ENCODE measurements around the gene KRTAP13-1.

KRTAP13-1 gene

DNA sequence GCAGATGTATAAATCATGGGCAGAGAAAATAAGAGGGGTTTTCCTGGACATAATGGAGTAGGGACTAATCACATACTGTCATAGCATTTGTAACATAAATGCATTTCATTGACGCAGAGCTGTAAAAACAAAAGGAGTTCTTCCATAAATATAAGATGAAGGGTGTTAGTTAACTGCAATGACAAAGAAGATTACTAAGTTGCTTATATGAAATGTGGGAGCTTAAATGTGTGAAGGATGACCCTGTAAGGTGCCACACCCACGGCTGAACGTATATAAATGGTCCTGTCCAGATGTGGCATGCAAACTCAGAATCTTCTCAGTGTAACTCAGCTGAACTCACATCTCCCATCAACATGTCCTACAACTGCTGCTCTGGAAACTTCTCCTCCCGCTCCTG lies at the start of gene KRTAP13-1:
Gene KRTAP13-1, plus strand, starts transcription at position 301 of the 400 bp plus-strand sequence. Its CDS starts 56 bp downstream, at position 357.
- no peak for DNase-seq (ENCODE audit: low read depth, low spot score)

DNA sequence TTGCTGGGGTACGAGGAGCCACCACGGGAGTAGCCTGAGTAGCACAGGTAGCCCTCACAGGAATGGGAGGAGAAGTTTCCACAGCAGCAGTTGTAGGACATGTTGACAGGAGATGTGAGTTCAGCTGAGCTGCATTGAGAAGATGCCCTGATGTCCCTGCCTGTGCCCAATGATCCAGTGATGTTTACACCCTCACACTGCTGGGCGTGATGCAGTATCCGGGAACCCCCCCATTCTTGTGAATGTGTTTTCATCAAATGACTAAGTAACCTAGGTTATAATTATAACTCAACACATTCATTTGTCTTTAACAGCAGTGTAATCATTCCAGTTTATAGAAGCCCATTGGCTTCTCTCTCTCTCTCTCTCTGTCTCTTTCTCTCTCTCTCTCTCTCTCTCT lies 47.3 kb upstream of the KRTAP13-1 start, which contains the start of gene KRTAP23-1:
Gene KRTAP23-1, minus strand, starts transcription at position 101 of the 400 bp plus-strand sequence. Its CDS starts 0 bp downstream, at position 101.
- no peak for DNase-seq (ENCODE audit: low read depth, low spot score)

DNA sequence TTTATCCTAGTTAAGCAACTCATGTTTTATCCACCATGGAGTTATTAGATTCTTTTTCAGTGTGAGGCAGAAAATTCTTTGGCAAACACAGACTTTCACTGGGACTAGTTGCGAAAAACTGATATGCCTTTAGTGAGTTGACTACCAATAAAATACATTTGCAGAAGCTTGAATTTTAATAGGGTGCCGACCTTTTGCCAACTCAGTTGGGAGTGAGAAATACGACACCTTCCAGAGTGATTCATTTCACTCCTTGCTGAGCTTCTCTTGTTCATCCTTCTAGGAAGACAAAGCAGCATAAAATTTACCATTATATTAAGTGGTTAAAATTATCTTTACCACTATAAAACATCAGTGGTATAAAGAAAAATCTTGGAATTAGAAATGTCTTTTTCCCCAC lies 46.3 kb upstream of the KRTAP13-1 start:
- no peak for DNase-seq (ENCODE audit: low read depth, low spot score)

- DNase-seq (ENCODE audit: low read depth, low spot score), result no peak
Observed at GRCh38 chr21:30351534-30351933, 44.3 kb upstream of the KRTAP13-1 start.

DNA sequence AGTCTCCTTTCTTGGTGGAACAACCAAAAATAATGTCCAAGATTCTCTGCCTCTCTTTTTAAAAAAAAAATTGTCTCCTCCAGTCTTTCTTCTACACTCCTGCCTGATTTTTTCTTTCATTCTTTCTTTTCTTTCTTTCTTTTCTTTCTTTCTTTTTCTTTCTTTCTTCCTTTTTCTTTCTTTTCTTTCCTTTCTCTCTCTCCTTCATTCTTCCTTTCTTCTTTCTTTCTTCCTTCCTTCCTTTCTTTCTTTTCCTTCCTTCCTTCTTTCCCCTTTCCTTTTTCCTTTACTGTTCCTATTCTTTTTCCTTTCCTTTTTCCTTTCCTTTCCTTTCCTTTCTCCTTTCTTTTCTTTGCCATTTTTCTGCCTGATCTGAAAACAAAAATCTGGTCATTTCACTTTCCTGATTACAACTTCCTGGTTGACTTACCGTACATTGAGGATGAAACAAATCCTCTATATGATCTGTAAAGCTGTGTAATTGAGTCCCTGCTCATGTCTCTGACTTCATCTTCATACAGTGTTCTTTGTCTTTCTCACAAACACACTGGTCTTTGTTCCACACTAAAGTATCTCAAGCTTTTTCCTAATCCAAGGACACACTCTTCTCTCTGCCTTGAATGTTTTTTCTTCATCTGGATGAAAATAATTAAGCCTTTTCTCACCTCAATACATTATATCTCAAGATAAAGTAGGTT lies 41.4 kb upstream of the KRTAP13-1 start:
- DNase-seq (ENCODE audit: low read depth, low spot score), result no peak

DNA sequence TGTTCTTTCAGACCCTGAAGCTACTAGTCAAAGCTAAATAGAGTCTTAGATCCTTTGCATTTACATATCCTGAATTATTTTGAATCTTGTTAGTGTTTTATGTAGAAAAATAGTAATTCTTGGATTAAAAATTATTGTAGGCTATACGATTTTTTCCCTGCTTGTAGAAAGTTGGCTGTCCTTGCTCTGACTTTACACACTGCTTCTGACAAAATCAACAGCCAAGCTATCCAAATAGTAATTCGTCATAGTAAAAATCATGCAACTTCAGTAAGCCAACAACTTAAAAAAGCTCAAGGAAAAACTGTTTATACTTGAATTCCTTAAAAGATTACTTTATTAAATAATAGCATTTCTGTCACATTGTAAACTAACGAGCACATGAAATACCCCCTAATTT lies 39.9 kb upstream of the KRTAP13-1 start:
- DNase-seq (ENCODE audit: low read depth, low spot score), result no peak

- DNase-seq (ENCODE audit: low read depth, low spot score), result no peak
Observed at GRCh38 chr21:30372139-30372770, 23.6 kb upstream of the KRTAP13-1 start, which contains the start of gene KRTAP13-2. TSS of gene KRTAP13-2 (minus strand) at chr21:30372271. CDS start at chr21:30372213, 58 bp downstream.

DNA sequence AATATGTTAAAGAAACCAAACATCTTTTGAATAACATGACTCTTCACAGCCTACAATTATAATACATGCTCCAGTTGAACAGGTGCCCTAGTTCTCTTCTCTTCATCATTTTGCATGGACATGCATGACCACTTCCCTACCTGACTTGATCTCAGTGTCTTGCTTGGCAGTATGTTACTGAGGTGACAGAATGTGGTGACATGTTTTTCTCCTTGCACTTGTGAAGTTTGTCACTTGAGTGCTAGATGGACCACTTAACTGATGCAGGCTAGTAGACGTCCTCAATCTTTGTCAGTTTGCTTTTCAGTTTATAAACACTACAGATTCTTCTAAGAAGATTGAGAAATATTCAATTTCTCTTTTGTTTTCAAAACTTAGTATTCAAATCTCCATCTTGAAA lies 13.6 kb upstream of the KRTAP13-1 start:
- no peak for DNase-seq (ENCODE audit: low read depth, low spot score)

DNA sequence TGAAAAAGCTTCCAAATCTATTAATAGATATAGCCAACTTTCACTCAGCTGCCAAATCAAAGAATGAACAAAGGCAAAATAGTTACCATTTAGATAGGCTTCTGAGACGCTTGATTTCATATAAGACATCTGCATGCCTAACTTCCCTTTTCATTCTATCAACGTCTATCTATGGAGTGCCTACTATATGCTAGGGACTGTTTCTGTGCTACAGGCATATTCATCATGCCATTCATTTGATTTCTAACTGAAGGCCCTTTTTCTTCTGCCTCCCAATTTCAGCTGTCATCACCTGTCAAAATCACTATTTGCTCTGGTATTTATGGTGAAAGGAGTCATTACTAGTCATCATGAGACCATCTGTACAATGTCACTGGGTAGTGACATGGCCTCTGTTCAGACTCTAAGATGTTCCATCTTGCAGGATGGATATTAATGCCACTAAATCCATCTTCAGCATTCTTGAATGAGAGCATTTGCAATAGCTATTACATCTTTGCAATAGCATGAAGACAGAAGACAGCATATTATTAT lies 4.3 kb upstream of the KRTAP13-1 start:
- DNase-seq (ENCODE audit: low read depth, low spot score), result no peak

GRCh38 chr21:30408782-30409494 lies 13.1 kb downstream of the KRTAP13-1 start:
- no peak for DNase-seq (ENCODE audit: low read depth, low spot score)

- no peak for DNase-seq (ENCODE audit: low read depth, low spot score)
Observed at GRCh38 chr21:30415993-30416392, 20.2 kb downstream of the KRTAP13-1 start.

DNA sequence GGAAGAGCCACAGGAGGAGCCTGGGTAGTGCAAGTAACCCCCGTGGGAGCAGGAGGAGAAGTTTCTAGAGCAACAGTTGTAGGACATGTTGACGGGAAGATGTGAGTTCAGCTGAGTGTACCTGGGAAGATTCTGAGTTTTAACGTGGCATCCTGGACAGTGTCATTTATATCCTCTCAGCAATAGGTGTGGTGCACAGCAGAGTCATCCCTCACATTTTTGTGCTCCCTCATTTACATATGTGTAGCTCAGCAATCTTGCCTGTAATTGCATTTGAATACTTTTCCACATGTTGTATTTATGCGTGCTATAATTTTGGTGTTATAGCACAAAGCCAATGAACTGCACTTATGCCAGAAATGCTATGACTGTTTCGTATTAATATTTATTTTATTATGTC lies 30.0 kb downstream of the KRTAP13-1 start, which contains the start of gene KRTAP13-3:
Gene KRTAP13-3, minus strand, starts transcription at position 101 of the 400 bp plus-strand sequence. Its CDS starts 14 bp downstream, at position 87.
- no peak for DNase-seq (ENCODE audit: low read depth, low spot score)

DNA sequence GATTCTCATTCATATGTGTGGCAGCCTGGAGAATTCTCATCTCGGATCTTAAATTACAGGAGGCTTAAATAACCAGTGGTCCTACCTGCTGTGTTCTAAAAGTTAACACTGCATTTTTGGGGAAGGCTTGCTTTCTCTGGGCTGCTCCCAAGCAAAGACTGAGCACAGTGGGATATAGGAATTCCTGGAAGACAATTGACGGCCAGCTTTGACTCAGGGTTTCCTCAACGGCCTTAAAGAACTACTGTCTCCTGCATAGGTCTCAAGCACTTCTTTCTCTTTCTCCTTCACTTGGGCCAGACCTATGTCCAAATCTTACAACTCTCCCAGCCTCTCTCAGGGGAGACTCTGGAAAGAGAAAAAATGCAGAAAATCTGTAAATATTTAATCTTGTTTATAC lies 30.9 kb downstream of the KRTAP13-1 start:
- no peak for DNase-seq (ENCODE audit: low read depth, low spot score)

DNA sequence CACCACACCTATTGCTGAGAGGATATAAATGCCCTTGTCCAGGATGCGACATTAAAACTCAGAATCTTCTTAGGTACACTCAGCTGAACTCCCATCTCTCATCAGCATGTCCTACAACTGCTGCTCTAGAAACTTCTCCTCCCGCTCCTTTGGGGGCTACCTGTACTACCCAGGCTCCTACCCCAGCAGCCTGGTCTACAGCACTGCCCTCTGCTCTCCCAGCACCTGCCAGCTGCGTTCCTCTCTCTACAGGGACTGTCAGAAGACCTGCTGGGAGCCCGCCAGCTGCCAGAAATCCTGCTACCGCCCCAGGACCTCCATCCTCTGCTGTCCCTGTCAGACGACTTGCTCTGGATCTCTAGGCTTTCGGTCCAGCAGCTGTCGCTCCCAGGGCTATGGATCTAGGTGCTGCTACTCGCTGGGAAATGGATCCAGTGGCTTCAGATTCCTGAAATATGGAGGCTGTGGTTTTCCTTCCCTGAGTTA lies 34.4 kb downstream of the KRTAP13-1 start, which contains the start of gene KRTAP13-4:
Gene KRTAP13-4, plus strand, starts transcription at position 51 of the 486 bp plus-strand sequence. Its CDS starts 56 bp downstream, at position 107.
- no peak for DNase-seq (ENCODE audit: low read depth, low spot score)

DNA sequence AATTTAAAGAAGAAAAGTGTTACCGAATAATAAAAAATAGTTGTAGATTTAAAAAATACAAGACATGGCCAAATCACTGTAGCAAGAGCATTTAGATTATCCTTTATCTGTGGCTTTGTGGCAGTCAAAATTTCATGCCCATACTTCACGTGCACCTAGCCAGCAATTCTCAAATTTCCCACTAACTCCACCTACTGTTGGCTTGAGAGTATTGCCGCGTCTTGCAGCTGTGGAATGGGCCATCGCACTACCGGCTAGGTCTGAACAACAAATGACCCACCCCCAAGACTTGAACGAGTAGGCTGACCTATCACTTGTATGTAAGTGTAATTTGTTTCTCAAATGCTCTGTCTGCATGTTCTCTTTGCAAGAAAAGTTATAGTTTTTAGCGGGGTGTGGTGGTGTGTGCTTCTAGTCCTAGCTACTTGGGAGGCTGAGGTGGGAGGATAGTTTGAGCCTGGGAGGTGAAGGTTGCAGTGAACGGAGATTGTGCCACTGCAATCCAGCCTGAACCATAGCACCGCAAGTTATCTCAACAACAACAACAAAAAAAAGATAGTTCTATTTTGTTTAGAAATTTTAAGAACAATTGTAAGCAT lies 38.3 kb downstream of the KRTAP13-1 start:
- no peak for DNase-seq (ENCODE audit: low read depth, low spot score)

DNA sequence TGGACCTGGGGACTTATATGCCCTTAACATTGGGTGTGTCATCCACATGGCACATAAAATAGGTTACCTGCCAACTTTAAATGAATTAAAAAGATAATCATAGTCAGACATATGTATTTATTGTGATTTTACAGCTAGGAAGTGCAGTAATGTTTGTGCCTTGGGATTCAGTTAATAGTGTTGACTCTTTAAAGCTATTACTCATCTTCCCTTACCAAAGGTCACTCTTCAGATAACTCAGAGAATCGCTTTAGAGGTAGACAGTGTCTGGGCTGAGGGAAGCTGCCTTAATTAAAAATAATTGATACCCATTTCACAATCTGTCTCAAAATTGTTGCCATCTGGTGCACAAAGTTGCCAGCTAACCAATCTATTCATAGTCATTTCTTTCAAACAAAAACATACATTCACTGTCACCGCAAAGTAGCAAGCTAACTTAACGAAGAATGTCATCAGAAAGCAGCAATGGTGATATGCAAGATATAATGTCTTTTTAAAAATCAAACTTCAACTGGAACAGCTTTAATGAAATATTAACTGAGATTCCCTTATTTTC lies 41.3 kb downstream of the KRTAP13-1 start:
- no peak for DNase-seq (ENCODE audit: low read depth, low spot score)

GRCh38 chr21:30439975-30440374 lies 44.1 kb downstream of the KRTAP13-1 start, which contains the start of gene KRTAP15-1:
TSS of gene KRTAP15-1 (plus strand) at chr21:30440275. CDS start at chr21:30440328, 53 bp downstream.
- no peak for DNase-seq (ENCODE audit: low read depth, low spot score)

- DNase-seq (ENCODE audit: low read depth, low spot score), result no peak
Observed at GRCh38 chr21:30443226-30443625, 47.4 kb downstream of the KRTAP13-1 start.

DNA sequence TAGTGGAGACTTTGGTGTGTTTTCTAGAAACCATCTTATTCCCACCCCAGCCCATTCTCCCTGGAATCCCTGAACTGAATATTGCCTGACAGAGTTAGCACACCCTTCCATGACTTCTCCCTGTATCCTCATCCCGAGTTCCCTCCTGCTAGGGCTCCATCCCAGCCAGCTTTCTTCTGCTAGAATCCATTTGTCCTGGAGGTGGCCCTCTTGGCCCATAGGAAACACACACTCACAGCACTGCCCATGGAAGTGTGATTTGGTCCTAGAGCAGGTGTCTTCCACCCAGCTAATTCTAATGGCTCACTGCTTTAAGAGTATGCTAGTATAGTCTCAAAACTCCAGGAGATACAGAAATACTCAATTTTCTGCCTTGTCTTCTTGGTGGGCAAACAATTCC lies 48.4 kb downstream of the KRTAP13-1 start:
- no peak for DNase-seq (ENCODE audit: low read depth, low spot score)

All from smooth muscle cell of the brain vasculature (primary cell).